ENCODE data around the gene TPPP2. TPM values are rescaled to one million over a fixed set of nuclear protein-coding genes. Genes with fewer than 3 reads are reported as not detected.

Gene TPPP2
- total and polyA plus RNA-seq, 2 donors (not counting 1 experiment from before 2014, with no cell fraction given), result not detected

DNA sequence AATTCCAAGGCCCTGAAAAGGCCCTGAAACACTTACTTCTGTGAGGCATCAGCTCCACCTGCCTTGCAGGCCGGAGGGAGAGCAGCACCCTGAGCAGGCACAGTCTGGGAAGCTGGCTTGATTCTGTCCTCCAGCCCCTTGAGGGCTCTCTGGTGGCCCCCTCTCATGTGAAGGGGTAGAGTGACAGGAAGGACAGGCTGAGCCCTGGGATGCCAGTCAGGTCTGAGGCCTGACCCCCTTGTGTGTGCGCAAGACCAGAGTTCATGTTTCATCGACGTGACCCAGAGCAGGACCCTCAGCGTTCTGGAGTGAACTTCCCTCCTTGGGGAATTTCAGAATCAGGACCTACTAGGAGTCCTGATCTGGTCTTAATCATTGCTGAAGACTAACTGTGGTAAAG is 28.9 kb downstream of the TPPP2 start:
- H3K9ac ChIP-seq (ENCODE audit: low read length), result no peak overlapping the region
- H3K4me3 ChIP-seq (ENCODE audit: control extremely low read depth in 1 of 5, extremely low read depth in 1 of 5, insufficient read depth in 1 of 5, low read depth in 2 of 5, low read length in 4 of 5), result no peak overlapping the region
- ATAC-seq (ENCODE audit: low read depth), result no peak
- H3K79me2 ChIP-seq (ENCODE audit: control insufficient read depth, insufficient read depth, low read length), result no peaks in the 10 kb centered on the region
- no peak overlapping the region for H3K27ac Mint-ChIP-seq
- TF ChIP-seq EZH2 (IDR thresholded peaks at IDR 0.05; ENCODE audit: borderline replicate concordance, insufficient read depth, low read depth, low read length, poor library complexity, severe bottlenecking), result no peak
- TF ChIP-seq, protein P1, sequence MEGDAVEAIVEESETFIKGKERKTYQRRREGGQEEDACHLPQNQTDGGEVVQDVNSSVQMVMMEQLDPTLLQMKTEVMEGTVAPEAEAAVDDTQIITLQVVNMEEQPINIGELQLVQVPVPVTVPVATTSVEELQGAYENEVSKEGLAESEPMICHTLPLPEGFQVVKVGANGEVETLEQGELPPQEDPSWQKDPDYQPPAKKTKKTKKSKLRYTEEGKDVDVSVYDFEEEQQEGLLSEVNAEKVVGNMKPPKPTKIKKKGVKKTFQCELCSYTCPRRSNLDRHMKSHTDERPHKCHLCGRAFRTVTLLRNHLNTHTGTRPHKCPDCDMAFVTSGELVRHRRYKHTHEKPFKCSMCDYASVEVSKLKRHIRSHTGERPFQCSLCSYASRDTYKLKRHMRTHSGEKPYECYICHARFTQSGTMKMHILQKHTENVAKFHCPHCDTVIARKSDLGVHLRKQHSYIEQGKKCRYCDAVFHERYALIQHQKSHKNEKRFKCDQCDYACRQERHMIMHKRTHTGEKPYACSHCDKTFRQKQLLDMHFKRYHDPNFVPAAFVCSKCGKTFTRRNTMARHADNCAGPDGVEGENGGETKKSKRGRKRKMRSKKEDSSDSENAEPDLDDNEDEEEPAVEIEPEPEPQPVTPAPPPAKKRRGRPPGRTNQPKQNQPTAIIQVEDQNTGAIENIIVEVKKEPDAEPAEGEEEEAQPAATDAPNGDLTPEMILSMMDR (IDR thresholded peaks at IDR 0.05), result no peak
- no peaks in the 10 kb centered on the region for H3K4me1 ChIP-seq (ENCODE audit: control insufficient read depth in 2 of 2, insufficient read depth in 2 of 2, low read length in 2 of 2)
- intact Hi-C loops (cut with micrococcal nuclease), result no loop called here
- peaks cover 0 to 12% (median 6%) of the 10 kb centered on the region in 4 experiments for H3K27me3 ChIP-seq (replicated peaks in 1 of 4; ENCODE audit: control extremely low read depth in 1 of 4, control insufficient read depth in 3 of 4, insufficient read depth in 4 of 4, low read length in 3 of 4)
- no peak overlapping the region for H3K4me3 Mint-ChIP-seq
- no peaks in the 10 kb centered on the region for H3K9me3 ChIP-seq (ENCODE audit: control extremely low read depth in 1 of 3, control insufficient read depth in 2 of 3, insufficient read depth in 1 of 3, low read length in 2 of 3)
- CTCF ChIA-PET, result interaction anchor here (1.0 to 1.8 kb wide), 2 partner anchors 9 to 39 kb away, joined by 3 to 5 read pairs; partner anchors contain the start of gene ZNF219
- no peaks in the 10 kb centered on the region for H3K36me3 ChIP-seq (replicated peaks in 1 of 2; ENCODE audit: control extremely low read depth in 1 of 2, control insufficient read depth in 1 of 2, extremely low read depth in 1 of 2, insufficient read depth in 2 of 2, low read length in 1 of 2)
- H4K20me1 ChIP-seq (ENCODE audit: control insufficient read depth, insufficient read depth, low read length, poor library complexity, severe bottlenecking), result no peaks in the 10 kb centered on the region
- H3K4me2 ChIP-seq (replicated peaks; ENCODE audit: low read depth, low read length, poor library complexity, severe bottlenecking), result no peak overlapping the region
- H3K9me3 Mint-ChIP-seq (ENCODE audit: insufficient read depth), result no peaks in the 10 kb centered on the region
- no peak overlapping the region for H2AFZ ChIP-seq (ENCODE audit: insufficient read depth, low read depth, low read length, poor library complexity, severe bottlenecking)
- POLR2A ChIA-PET, result no interaction called here
- H3K4me1 Mint-ChIP-seq, result no peaks in the 10 kb centered on the region
- no peak overlapping the region for H3K27ac ChIP-seq (ENCODE audit: low read length in 2 of 2)
- WGBS (ENCODE audit: insufficient coverage), result 86% methylated on average over 5 of the region's 5 CpGs
- peaks cover 39% of the 10 kb centered on the region for H3K27me3 Mint-ChIP-seq
- DNase-seq, result no peak

DNA sequence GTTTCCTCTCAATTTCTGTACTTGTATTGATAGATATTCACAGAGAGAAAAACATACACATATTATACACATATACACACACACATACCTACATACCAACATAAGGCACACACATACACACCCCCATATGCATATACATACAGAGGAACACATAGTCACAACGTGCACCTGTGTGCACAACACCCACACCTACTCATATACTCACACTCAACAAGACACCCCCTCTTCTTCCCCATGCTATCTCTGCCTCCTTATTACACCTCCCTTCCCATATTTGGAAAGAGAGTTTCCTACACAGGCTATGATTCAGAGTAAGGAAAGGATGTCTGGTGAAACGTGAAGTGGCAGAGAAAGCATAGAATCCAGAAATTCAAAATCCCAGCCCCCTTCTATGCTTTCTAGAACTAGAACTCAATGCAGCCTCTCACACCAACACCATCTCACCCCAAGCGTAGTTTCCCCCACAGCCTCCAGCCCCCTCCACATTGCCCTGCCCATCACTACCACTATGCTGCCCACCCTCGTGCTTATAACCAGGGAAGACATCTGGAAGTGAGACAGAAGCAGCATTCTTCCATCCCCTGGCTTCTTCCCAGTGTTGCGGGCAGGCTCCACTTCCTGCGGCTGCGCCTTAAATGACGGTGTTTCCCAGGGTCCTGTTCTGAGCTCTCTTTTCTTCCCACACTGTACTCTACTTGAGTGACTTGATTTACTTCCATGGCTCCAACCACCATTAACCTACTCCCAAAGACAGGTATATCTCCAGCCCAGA is 30.0 kb downstream of the TPPP2 start:
- H3K79me2 ChIP-seq (ENCODE audit: control insufficient read depth, insufficient read depth, low read length), result no peaks in the 10 kb centered on the region
- H3K9ac ChIP-seq (ENCODE audit: low read length), result no peak overlapping the region
- Mint-ChIP-seq H3K27me3 (peaks cover 34% of the 10 kb centered on the region), H3K27ac (no peak overlapping the region), H3K4me3 (no peak overlapping the region), H3K9me3 (ENCODE audit: insufficient read depth) (no peaks in the 10 kb centered on the region), H3K4me1 (no peaks in the 10 kb centered on the region)
- TF ChIP-seq, protein P1 (IDR thresholded peaks at IDR 0.05), result no peak
- TF ChIP-seq EZH2 (IDR thresholded peaks at IDR 0.05; ENCODE audit: borderline replicate concordance, insufficient read depth, low read depth, low read length, poor library complexity, severe bottlenecking), result no peak
- ChIA-PET POLR2A (no interaction called here), CTCF (interaction anchor here (1.0 to 1.1 kb wide), 2 partner anchors 38 to 45 kb away, joined by 3 to 4 read pairs; partner anchors contain the start of gene ZNF219)
- no peaks in the 10 kb centered on the region for H4K20me1 ChIP-seq (ENCODE audit: control insufficient read depth, insufficient read depth, low read length, poor library complexity, severe bottlenecking)
- no peaks in the 10 kb centered on the region for H3K4me1 ChIP-seq (ENCODE audit: control insufficient read depth in 2 of 2, insufficient read depth in 2 of 2, low read length in 2 of 2)
- ATAC-seq (ENCODE audit: low read depth) (no peak), DNase-seq (no peak)
- no peaks in the 10 kb centered on the region for H3K36me3 ChIP-seq (replicated peaks in 1 of 2; ENCODE audit: control extremely low read depth in 1 of 2, control insufficient read depth in 1 of 2, extremely low read depth in 1 of 2, insufficient read depth in 2 of 2, low read length in 1 of 2)
- H3K27me3 ChIP-seq (replicated peaks in 1 of 4; ENCODE audit: control extremely low read depth in 1 of 4, control insufficient read depth in 3 of 4, insufficient read depth in 4 of 4, low read length in 3 of 4), result peaks cover 0 to 12% (median 6%) of the 10 kb centered on the region in 4 experiments
- no peak overlapping the region for H2AFZ ChIP-seq (ENCODE audit: insufficient read depth, low read depth, low read length, poor library complexity, severe bottlenecking)
- no peaks in the 10 kb centered on the region for H3K9me3 ChIP-seq (ENCODE audit: control extremely low read depth in 1 of 3, control insufficient read depth in 2 of 3, insufficient read depth in 1 of 3, low read length in 2 of 3)
- intact Hi-C loops (cut with micrococcal nuclease), result no loop called here
- no peak overlapping the region for H3K4me3 ChIP-seq (ENCODE audit: control extremely low read depth in 1 of 5, extremely low read depth in 1 of 5, insufficient read depth in 1 of 5, low read depth in 2 of 5, low read length in 4 of 5)
- H3K27ac ChIP-seq (ENCODE audit: low read length in 2 of 2), result no peak overlapping the region
- 88% methylated on average over 7 of the region's 8 CpGs for WGBS (ENCODE audit: insufficient coverage)
- no peak overlapping the region for H3K4me2 ChIP-seq (replicated peaks; ENCODE audit: low read depth, low read length, poor library complexity, severe bottlenecking)

Data from B cell (primary cell).